ENCODE measurements around the gene DPYD. TPM values are rescaled to one million over a fixed set of nuclear protein-coding genes. Genes with fewer than 3 reads are reported as not detected.

Gene DPYD
- total and polyA plus RNA-seq, 9 donors = 17.2 to 45.9 (median 38.7) TPM

DNA sequence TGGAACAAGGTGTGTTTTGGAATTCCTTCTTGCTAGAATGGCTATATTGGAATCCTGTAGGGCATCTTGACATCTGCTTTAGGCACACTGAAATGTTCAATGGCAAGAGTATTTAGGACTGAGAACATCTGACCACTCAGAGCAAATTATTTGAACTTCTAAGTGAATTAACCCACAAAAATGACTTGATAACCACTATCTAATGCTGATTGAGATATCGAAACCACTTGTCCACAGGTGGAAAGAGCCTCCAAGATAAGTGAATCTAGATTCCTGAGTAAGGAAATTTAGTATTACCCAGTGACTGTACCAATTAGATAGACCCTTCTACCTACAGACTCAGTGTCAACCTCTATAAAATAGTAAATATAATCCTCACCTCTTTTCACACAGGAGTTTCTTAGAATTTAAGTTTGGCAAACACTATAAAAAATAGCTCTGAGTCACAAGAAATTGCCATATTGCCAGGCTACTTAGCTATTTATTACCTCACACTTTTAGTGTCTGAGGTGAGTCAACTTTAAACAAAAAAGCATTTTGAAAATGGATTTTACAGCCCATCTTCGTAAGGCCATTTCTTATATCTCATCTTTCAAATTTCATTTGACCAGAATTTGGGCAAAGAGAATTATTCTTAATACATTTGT is 777.5 kb downstream of the DPYD start:
- no peak for DNase-seq
- TF ChIP-seq EP300 (IDR thresholded peaks at IDR 0.05) (no peak), POLR2A (IDR thresholded peaks at IDR 0.05) (no peak)
- TF ChIP-seq, protein P1, sequence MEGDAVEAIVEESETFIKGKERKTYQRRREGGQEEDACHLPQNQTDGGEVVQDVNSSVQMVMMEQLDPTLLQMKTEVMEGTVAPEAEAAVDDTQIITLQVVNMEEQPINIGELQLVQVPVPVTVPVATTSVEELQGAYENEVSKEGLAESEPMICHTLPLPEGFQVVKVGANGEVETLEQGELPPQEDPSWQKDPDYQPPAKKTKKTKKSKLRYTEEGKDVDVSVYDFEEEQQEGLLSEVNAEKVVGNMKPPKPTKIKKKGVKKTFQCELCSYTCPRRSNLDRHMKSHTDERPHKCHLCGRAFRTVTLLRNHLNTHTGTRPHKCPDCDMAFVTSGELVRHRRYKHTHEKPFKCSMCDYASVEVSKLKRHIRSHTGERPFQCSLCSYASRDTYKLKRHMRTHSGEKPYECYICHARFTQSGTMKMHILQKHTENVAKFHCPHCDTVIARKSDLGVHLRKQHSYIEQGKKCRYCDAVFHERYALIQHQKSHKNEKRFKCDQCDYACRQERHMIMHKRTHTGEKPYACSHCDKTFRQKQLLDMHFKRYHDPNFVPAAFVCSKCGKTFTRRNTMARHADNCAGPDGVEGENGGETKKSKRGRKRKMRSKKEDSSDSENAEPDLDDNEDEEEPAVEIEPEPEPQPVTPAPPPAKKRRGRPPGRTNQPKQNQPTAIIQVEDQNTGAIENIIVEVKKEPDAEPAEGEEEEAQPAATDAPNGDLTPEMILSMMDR (IDR thresholded peaks at IDR 0.05) = no peak
- Histone ChIP-seq H3K9me3 (no peaks in the 10 kb centered on the region), H3K27ac (no peak overlapping the region), H3K27me3 (no peaks in the 10 kb centered on the region), H3K36me3 (no peaks in the 10 kb centered on the region), H3K4me1 (ENCODE audit: insufficient read depth) (no peaks in the 10 kb centered on the region), H3K4me3 (no peak overlapping the region)
- WGBS, 3 donors = 84 to 92% (median 90%) methylated on average over 2 of the region's 2 CpGs
- intact Hi-C loops (cut with DNase I) = no loop called here

DNA sequence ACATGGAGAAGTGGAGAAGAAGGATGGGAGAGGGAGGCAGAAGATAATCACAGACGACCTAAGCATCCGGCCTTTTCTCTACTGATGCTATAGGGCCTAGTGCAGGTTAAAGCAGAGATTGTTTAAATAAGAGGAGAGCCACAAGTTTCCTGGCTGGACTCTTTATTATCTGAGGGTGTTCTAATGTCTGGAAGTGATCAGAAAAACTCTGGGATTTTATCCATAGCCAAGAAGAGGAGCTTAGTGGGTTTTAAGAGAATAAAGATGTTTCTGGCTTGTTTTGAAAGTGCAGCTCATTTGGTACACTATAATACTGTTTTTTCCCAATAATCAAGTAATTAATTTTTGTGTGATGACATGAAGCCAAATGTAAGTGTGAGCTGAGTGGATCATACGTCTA is 780.2 kb downstream of the DPYD start:
- 91 to 98% (median 96%) methylated on average over 3 of the region's 3 CpGs for WGBS, 3 donors
- Histone ChIP-seq H3K27ac (no peak overlapping the region), H3K4me3 (no peak overlapping the region), H3K4me1 (ENCODE audit: insufficient read depth) (no peaks in the 10 kb centered on the region), H3K9me3 (no peaks in the 10 kb centered on the region), H3K36me3 (no peaks in the 10 kb centered on the region), H3K27me3 (no peaks in the 10 kb centered on the region)
- intact Hi-C loops (cut with DNase I) = no loop called here
- DNase-seq = no peak
- TF ChIP-seq POLR2A (IDR thresholded peaks at IDR 0.05) (no peak), EP300 (IDR thresholded peaks at IDR 0.05) (no peak)
- TF ChIP-seq, protein P1 (IDR thresholded peaks at IDR 0.05) = no peak

DNA sequence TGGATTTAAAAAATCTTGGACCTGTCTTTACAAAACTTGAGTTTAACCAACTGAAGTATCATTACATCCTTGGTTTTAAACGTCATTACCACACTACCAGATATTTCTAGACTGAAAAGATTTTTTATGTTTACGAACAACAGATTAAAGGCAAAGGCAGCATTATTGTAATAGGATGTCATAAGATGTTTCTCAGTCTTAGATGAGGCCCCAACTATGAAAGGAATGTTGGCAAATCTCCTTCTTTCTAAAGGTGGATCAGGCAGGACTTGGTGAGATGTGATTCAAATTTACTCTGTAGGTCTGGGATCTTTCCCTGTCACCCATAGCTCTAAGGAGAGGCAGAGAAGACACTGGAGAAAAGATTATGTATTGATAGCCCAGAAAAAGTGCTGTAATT is 781.3 kb downstream of the DPYD start:
- H3K4me3 ChIP-seq = no peak overlapping the region
- H3K36me3 ChIP-seq = no peaks in the 10 kb centered on the region
- intact Hi-C loops (cut with DNase I) = no loop called here
- 78 to 84% (median 79%) methylated on average over 2 of the region's 2 CpGs for WGBS, 3 donors
- no peaks in the 10 kb centered on the region for H3K4me1 ChIP-seq (ENCODE audit: insufficient read depth)
- no peak for TF ChIP-seq POLR2A (IDR thresholded peaks at IDR 0.05)
- H3K27me3 ChIP-seq = no peaks in the 10 kb centered on the region
- H3K27ac ChIP-seq = no peak overlapping the region
- DNase-seq = no peak
- H3K9me3 ChIP-seq = no peaks in the 10 kb centered on the region

DNA sequence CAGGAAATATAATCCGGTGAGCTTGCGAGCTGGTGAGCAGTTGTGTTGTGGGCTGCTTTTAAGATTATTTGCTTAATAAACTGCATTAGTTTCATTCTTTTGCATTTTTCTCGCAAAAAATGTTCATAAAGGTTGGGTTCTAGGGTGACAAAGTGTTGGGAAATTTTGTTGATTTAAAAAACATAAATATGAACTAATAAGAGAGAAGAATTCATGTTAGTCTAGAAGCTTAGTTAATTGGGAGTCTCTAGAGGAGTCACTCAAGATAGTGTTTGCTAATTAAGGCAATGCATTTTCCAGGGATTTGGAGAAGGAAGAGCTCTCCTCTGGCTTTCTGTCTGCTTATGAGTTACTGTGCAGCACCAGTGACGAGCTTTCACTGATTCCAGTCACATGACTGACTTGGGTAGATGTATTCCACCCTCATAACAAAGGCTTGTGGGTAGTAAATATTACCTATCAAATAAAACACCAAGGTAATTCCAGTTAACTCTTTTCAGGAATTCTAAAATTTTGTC is 782.3 kb downstream of the DPYD start:
- Histone ChIP-seq H3K36me3 (no peaks in the 10 kb centered on the region), H3K27ac (no peak overlapping the region), H3K4me3 (no peak overlapping the region), H3K9me3 (no peaks in the 10 kb centered on the region), H3K27me3 (no peaks in the 10 kb centered on the region), H3K4me1 (ENCODE audit: insufficient read depth) (no peaks in the 10 kb centered on the region)
- intact Hi-C loops (cut with DNase I) = no loop called here
- DNase-seq = no peak
- no peak for TF ChIP-seq EP300 (IDR thresholded peaks at IDR 0.05)
- no peak for TF ChIP-seq POLR2A (IDR thresholded peaks at IDR 0.05)
- TF ChIP-seq, protein P1 (IDR thresholded peaks at IDR 0.05) = no peak
- 25 to 36% (median 33%) methylated on average over 4 of the region's 4 CpGs for WGBS, 3 donors

DNA sequence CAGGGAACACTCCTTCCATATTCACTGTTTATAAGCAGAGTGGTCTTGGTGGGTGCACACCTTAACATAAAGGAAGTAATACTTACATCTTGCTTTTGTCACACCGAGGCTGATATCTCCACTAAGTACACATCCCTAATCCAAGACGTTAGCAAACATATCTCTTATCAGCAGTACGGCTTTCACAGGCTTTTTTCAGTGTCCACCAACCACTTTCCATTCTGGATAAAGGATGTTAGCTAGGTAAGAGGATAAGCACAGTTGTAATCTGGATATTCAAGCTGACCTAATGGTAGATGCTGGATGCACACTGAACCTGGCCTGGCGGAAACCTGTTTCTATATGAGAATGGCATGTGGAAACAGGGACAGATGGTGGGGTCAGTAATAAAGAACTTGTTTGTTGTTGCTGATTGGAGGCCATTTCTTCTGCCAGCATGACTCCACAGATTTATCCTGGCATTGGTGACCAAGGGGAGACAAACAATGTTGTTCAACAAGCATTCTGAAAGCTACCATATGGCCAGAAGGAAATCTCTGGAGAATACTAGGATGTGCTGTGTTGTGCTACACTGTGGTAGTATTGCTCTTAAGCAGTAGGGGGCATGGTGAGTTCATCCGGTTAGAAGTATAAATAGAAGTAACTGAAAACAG is 782.8 kb downstream of the DPYD start:
- 46 to 58% (median 51%) methylated on average over 5 of the region's 5 CpGs for WGBS, 3 donors
- DNase-seq = peak in 1 of 5 donors; percentile 18
- no peak for TF ChIP-seq EP300 (IDR thresholded peaks at IDR 0.05)
- TF ChIP-seq, protein P1 (IDR thresholded peaks at IDR 0.05) = no peak
- TF ChIP-seq POLR2A (IDR thresholded peaks at IDR 0.05) = no peak
- no peaks in the 10 kb centered on the region for H3K9me3 ChIP-seq
- intact Hi-C loops (cut with DNase I) = no loop called here
- H3K4me3 ChIP-seq = no peak overlapping the region
- H3K27ac ChIP-seq = no peak overlapping the region
- no peaks in the 10 kb centered on the region for H3K4me1 ChIP-seq (ENCODE audit: insufficient read depth)
- no peaks in the 10 kb centered on the region for H3K36me3 ChIP-seq
- no peaks in the 10 kb centered on the region for H3K27me3 ChIP-seq

Measured in ovary (tissue), 9 donors.